GM19395 (cell line): ENCODE measurements around the gene RGS12.

ENCODE experiments used
- ATAC-seq: cut with Tn5 transposase; IDR thresholded peaks from one replicate; pipeline ENCODE4 v1.9.1; 2021; ENCODE audit warnings: mild to moderate bottlenecking, moderate library complexity; ENCODE audit not compliant: unreplicated experiment

The RGS12 gene

GRCh38 chr4:3254302-3255131 is 38.3 kb upstream of the RGS12 start:
- ATAC-seq: no peak

- ATAC-seq: no peak
Measured at GRCh38 chr4:3255611-3256186, 37.1 kb upstream of the RGS12 start.

- no peak for ATAC-seq
Measured at GRCh38 chr4:3256230-3257102, 36.4 kb upstream of the RGS12 start.

DNA sequence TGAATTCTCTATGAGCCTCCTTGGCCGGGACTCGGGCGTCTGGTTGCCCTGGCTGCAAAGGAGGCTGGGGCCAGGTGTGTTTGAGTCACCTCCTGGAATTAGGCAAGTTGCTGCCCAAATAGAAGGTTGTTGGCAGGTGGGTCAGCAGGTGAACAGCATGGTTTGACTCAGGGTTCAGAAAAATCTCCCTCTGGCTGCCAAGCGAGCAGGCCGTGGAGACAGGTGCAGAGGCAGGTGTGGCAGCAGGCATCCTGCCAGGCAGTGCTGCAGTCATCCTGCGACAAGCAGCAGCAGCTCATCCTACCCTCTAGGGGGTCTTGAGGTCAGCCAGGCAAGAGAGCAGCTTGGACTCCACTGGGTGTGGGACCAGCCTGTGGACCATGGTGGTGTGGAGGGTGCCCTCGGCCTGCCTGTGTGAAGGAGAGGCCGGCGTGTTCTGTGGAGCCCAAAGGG is 35.7 kb upstream of the RGS12 start:
- ATAC-seq: no peak

DNA sequence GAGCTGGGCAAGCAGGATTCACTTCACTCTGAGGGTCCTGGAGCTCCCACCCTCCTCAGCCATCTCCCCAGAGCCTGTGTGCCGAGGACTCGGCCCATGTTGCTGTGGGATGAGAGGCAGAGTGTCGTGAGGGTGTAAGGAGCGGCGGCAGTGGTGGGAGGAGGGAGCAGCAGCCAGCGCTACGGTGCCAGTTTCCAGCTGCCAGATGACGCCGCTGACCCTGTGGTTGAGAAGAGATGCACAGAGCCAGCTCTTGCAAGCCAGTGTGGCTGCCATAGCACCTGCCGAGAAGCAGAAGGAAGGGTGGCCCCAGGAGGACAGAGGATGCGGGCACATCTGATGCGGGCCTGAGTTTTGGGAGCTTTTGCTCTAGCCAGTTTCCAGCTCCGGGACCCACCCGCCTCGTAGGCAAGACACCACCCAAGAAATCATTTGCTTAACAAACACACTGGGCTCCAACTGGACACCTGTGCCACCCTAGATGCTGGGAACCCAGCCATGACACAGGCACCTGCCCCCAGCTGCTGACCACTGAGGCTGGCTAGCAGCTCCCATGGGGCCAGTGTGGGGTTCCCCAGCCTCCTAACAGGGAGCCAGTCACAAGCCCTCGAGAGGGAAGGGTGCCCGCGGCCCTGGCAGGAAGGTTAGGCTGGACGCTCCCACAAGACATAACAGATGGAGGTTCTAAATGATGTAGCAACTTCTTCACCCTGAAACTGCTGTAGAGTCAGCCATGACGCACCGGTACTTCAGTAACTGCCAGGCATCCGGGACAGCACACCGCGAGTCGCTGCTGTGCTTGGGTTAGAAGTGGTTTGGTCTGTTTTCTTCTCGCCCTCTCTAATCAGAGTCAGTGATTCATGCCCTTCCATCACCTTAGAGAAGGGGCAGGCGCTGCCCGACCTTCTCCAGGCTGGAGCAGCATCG is 35.0 kb upstream of the RGS12 start:
- ATAC-seq: no peak

GRCh38 chr4:3261411-3262207 is 31.2 kb upstream of the RGS12 start:
- ATAC-seq: no peak

DNA sequence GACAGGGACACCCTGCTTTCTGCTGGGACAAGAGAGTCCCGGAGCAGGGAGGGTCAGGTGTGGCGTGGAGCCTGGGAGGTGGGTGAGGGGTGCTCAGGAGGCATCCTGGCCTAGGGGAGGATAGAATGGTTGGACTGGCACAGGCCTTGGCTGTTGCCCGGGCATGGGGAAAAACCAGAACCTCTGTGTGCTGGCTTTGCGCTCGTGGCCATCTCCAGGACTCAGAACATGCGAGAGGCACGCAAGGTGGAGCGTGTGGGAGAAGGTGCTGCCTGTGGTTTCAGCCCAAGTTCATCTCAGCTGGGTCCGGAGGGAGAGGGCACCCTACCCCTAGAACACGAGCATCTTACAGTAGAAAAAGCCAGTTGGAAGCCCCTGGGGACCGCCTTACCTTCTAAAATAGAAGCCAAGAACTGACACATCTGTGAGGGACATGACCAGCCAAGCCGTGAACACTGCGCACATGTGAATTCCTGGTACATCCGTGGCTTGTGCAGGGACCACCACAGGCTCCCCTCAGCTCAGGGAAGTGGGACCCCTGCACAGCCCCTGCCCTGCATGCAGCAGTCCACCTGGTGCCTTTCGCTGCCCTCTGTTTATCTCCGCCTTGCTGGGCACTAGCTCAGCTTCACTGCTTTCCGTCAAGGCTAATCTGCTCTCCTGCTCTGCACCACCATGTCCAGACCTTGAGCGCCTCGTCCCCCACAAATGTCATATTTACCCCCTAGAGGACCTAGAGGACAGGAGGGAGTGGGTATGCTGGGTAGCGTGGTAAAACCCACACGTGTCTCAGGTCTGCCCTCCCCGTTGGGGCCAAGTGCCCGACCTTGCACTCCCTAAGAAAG is 30.4 kb upstream of the RGS12 start:
- no peak for ATAC-seq

GRCh38 chr4:3263053-3263875 is 29.6 kb upstream of the RGS12 start:
- ATAC-seq: no peak

GRCh38 chr4:3263876-3264193 is 29.0 kb upstream of the RGS12 start:
- ATAC-seq: no peak

DNA sequence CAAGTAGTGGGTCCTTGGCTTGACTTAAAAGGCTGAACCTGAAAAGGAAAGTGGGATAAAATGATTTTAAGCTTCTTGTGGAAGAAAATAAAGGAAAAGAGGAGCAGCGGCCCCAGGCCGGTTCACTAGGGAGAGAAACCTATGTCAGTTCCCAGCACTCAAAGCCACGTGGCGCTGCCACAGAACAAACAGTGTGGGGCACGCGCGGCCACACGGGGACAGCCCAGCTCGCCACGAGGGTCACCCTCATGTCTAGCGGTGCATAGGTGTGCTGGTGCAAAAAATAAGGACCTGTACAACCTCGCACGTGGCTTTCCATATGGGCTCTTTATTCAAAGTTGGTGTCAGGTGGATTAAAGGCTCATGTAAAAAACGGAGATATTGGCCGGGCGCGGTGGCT is 26.7 kb upstream of the RGS12 start:
- no peak for ATAC-seq

GRCh38 chr4:3267576-3268394 is 25.0 kb upstream of the RGS12 start:
- ATAC-seq: no peak

DNA sequence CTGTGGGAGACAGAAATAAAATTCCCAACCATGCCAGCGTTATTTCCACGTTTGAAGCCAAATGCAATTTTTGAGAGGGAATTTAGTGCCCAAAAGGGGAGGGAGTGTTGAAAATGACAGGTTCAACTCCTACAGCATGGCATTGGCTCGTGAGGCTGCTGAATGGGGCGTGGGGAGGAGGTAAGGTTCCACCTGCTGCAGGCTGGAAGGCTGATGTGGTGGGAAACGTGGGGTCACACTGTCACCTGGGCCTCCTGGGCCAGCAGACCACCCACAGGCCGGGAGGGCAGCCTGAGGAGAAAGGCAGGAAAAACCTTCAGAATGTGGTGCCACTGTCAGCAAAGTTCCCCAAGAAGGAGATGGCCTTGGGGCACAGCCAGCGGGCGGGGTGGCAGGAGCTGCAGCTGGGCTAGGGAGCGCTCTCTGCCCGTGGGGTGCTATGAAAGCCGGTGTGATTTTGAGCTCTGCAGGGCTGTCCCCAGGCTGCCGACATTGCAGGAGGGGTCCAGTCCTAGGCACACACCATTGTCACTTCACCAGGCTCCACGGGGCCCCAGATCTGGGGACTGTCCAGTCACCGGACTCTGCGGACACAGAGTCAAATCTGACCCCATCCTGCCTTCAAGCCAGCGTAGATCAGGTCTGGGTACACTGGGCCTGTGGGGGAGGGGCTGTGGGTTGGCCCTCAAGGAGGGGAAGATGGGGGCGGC is 24.3 kb upstream of the RGS12 start:
- no peak for ATAC-seq

DNA sequence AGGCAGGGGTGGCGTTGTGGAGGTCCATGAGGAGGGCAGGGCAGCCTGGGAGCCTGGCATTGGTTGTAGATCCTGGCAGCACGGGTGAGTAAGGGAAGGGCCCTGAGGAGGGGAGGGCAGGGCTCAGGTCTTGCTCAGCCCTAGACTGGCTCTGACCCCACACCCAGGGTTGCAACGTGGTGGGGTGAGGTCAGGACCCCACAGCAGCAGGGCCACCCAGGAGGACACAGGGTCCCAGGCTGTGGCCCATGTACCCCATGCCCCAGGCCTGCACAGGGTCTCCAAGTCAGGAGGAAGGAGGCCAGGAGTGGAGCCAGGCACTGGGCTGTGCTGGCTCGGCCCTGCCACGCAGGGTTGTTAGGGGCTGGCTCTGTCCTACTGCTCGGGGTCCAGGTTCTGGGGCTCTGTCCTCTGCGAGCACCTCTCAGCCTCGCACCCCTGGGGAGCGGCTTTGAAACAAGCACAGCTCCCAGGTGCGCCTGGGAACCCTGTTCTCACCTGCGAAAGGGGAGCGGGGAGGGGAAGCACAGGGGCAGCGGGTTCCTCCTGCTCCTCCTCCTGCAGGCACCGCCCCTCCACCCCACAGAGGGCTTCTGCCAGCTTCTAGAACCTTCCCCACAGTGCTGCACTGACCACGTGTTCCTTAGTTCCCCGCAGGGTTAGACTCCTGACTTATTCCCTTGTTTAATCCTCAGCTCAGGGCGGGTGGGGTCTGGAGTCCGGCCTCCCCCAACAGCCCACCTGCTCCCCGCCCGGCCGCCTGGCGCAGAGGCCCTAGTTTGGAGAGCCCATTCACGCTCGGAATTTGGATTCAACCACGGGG is 23.5 kb upstream of the RGS12 start:
- no peak for ATAC-seq

DNA sequence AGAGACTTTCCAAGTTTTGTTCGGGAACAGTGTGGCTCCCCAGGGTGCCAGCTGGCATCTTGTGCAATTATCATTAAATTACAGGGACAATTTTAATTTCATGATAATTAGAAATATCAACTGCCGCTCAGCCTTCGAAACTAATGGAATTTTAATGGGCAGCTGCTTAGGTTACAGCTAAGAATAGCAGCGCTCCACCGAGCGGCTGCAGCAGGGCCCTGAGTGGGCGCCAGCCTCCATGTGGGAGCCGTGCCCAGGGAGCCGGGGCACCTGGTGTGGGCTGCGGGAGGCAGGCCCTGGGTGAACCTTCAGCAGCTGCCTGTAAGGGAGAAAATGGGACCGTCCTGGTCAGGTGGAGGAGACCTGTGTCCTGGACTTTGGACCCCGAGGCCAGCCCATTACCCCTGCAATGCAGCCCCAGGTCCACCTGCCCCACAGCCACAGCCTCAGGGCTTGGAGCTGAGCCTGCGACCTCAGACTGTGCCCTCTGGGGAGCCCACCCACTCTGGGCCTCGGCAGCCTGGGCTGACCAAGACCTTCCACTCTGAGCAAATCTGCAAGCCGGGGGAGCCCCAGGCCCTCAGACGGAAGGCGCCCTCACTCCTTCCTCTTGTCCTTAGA is 22.7 kb upstream of the RGS12 start:
- no peak for ATAC-seq

DNA sequence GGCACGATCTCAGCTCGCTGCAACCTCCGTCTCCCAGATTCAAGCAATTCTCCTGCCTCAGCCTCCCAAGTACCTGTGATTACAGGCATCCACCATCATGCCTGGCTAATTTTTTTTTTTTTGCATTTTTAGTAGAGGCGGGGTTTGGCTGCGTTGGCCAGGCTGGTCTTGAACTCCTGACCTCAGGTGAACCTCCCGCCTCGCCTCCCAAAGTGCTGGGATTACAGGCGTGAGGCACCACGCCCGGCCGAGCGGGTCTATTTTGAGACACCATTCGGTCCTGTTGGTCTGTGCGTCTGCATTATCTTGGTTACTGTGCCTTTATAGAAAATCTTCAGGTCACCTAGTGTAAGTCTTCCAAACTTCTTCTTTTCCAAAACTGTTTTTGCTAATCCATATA is 21.7 kb upstream of the RGS12 start:
- ATAC-seq: no peak
